Inflammatory macrophage treated with lipopolysaccharide for 4 hours (primary cell): ENCODE measurements around the gene DAGLB.
"Not testable (repeated sequence)": the region's sequence is repeated elsewhere in the genome, so short reads cannot be mapped to it uniquely, and the experiment has no call there.

Source experiments
- DNase-seq: peaks from one replicate; pipeline ENCODE4 v3.0.0-alpha.2; 2020

Gene DAGLB

GRCh38 chr7:6460990-6461584 is 13.3 kb upstream of the DAGLB start:
- DNase-seq: no peak

GRCh38 chr7:6460303-6460702 is 12.5 kb upstream of the DAGLB start:
- no peak for DNase-seq

GRCh38 chr7:6458676-6459075 is 10.9 kb upstream of the DAGLB start:
- not testable (repeated sequence) for DNase-seq

- no peak for DNase-seq
Measured at GRCh38 chr7:6453734-6454133, 6.0 kb upstream of the DAGLB start.

GRCh38 chr7:6451224-6451705 is 3.5 kb upstream of the DAGLB start:
- DNase-seq: no peak

- not testable (repeated sequence) for DNase-seq
Measured at GRCh38 chr7:6450591-6450990, 2.8 kb upstream of the DAGLB start.

- not testable (repeated sequence) for DNase-seq
Measured at GRCh38 chr7:6449884-6450283, 2.1 kb upstream of the DAGLB start.

- DNase-seq: no peak
Measured at GRCh38 chr7:6448943-6449543, 1.3 kb upstream of the DAGLB start.

GRCh38 chr7:6446838-6447580 is 745 bp downstream of the DAGLB start:
- peak; percentile 75 for DNase-seq

- DNase-seq: no peak
Measured at GRCh38 chr7:6444516-6445269, 3.1 kb downstream of the DAGLB start.

- DNase-seq: no peak
Measured at GRCh38 chr7:6443372-6443941, 4.3 kb downstream of the DAGLB start.

GRCh38 chr7:6442114-6442513 is 5.6 kb downstream of the DAGLB start:
- peak; percentile 37 for DNase-seq

GRCh38 chr7:6440381-6440780 is 7.4 kb downstream of the DAGLB start:
- DNase-seq: no peak

- no peak for DNase-seq
Measured at GRCh38 chr7:6438427-6438826, 9.3 kb downstream of the DAGLB start.

- peak; percentile 38 for DNase-seq
Measured at GRCh38 chr7:6437251-6437650, 10.5 kb downstream of the DAGLB start.

- DNase-seq: peak; percentile 62
Measured at GRCh38 chr7:6436385-6436685, 11.4 kb downstream of the DAGLB start.

- DNase-seq: peak; percentile 80
Measured at GRCh38 chr7:6435486-6436384, 12.0 kb downstream of the DAGLB start.

- peak; percentile 89 for DNase-seq
Measured at GRCh38 chr7:6433784-6434615, 13.8 kb downstream of the DAGLB start.

- DNase-seq: peak; percentile 25
Measured at GRCh38 chr7:6432781-6433180, 15.0 kb downstream of the DAGLB start.

- DNase-seq: no peak
Measured at GRCh38 chr7:6430974-6431373, 16.8 kb downstream of the DAGLB start.

- DNase-seq: peak; percentile 45
Measured at GRCh38 chr7:6430271-6430940, 17.3 kb downstream of the DAGLB start.
